ENCODE data around the gene C5AR1.

The C5AR1 gene

GRCh38 chr19:47371261-47371660, 61.6 kb downstream of the C5AR1 start:
- DNase-seq = peak in 1 of 2 donors; percentile 29
